RCC 7860 (cell line): ENCODE measurements around the gene HOXA1.
A peak's percentile ranks its signal among the peaks of the same experiment; 100 is the strongest.

Experiments
- DNase-seq: peaks from one replicate; pipeline ENCODE4 v3.0.0-alpha.2; 2015; ENCODE audit warnings: low spot score
- FAIRE-seq: peaks from 2 replicates; lab custom pipeline; 2012; peaks lifted over from hg19 to GRCh38; lab: Jason Lieb, UNC

HOXA1 gene

DNA sequence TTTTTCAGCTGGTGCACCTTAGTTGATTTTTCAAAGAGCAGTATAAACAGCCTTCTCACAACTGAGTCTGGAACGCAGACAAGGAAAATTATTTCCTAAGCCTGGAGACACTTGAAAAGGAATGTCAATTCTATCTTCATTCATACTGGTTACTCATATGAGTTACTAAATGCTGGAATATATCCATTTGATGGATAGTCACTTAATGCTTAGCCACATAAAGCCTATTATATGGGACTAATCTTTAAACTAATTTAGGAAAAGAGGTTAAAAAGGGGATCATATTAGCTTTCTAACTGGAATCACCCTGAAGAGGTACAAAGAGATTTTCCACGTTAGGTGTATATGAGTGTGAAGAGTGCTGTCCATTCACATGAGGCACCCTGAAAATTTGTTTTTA is 36.4 kb upstream of the HOXA1 start:
- peak; percentile 4 for DNase-seq
- peak; percentile 42 for FAIRE-seq

DNA sequence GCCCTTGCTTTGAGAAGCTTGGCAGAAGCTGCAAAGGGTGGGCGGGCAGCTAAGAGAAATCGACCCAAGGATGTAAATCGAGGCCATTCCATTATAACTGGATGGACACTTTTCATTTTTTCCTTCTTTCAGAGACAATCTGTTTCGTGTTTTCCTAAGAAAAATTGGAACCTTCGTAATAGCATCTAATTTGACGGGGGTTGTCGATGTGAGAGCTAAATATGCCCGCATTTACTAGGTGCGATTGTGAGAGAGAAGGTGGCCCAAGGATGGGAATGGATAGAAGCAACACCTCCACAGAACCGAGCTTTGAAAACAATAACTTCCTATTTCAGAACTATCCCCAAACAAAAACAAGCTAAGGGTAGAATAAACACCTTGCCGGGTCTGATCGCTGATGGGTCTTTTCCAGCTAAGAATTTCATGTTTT is 35.6 kb upstream of the HOXA1 start:
- DNase-seq, result no peak
- FAIRE-seq, result no peak

DNA sequence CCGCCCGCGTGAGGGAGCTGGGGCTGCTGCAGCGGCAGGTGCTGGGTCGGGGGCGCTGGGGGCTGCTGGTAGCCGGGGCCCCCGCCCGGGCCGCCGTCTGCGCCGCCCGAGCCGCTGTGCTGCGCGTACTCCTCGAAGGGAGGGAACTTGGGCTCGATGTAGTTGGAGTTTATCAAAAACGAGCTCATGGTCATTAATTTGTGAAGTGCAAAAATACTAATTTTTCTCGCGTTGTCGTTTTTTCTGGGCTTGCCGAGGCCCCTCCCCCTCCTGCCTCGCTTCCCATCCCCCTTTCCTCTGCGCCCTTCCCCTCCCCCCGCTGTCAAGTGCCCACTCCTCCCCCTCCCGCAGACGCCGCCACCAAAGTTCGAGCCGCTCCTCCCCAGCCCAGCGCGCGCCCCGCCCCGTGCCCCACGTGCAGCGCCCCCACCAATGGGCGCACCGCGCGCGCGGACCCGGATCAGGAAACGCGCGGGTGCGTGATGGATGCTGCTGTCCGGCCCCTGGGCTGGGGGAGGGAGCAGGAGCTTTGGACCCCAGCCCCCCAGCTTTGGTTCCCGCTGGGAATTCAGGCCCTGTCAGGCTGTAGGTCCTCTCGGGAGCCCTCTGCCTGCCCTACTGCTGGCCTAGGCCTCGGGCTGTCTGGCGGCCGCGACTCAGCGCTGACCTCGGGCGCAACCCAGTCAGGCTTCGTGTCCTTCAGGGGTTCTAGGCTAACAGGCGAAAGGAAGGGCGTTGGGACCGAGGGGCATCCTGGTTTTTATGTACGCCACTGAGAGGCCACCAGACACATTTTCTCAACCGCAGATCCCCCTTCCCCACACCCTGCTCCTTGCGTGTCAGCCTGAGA is 35.0 kb upstream of the HOXA1 start, which contains the start of gene HOXA4:
TSS of gene HOXA4 (minus strand) at position 218 of the 850 bp plus-strand sequence. CDS start at position 194, 24 bp downstream.
- DNase-seq (peak; percentile 82), FAIRE-seq (no peak)

DNA sequence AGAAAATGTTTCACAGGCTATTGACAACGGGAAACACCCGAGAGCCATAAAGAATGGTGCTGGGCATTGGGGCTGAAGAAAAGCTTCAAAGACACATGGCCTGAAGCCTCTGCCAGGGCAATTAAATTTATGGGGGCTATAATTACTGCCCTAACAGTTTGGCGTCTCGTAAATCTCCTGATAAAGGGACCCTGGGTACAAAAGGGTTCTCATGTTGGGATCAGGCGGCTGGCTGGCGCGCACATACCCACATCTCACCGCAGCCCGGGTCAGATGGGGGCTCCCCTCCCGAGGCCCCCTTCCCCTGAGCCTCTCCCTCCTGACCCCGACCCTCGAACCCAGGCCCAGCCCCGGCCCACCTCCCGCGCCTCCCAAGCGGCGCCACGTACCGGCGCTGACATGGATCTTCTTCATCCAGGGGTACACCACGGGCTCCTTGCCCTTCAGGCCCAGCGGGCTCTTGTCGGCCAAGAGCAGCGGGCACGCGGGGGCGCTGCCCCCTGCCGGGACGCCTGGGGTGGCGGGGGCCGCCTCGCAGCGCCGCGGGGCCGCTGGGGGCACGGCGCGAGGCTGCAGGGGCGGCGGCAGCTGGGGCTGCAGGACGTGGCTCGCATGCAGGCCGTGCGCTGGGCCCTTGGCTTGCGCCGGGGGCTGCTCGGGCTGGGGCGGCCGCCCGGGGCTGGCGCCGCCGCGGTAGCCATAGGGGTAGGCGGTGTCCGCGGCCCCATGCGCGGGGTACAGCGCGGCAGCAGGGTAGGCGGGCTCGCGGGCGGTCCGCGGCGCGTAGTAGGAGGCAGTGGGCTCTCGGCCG is 34.1 kb upstream of the HOXA1 start:
- DNase-seq, result peak; percentile 11
- no peak for FAIRE-seq

DNA sequence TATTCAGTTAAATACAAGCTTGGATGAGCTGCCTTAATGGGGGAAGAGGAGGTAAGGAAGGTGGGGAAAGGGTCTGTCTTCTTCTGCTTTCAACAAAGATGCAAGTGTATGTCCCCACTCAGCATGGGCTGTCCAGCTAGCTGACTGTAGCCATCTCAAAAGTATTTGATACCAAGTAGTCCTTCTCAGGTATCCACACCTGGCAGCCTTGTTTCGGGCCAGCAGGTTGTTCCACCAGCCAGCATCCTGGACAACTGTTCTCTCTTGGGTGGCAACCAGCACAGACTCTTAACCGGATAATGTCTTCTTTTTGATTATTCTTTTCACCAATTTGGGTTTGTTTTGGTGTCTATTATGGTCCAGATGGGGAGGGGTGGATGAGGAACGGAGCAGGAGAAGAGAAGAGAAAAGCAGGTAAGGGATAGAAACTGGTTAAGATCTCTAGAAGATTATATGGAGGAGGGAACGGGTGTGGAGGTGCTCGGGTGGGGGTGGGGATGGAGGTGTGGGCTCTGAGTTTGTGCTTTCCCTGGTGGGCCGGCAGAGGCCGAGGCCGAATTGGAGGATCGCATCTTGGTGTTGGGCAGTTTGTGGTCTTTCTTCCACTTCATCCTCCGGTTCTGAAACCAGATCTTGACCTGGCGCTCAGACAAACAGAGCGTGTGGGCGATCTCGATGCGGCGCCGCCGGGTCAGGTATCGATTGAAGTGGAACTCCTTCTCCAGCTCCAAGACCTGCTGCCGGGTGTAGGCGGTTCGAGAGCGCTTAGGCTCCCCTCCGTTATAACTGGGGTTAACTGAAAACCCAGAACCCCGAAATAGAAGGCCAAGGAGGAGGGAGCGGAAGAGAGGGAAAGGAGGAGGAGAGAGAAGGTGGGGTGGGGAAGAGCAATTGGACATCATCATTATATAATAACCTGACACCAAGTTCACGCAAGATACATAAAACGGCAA is 33.3 kb upstream of the HOXA1 start:
- no peak for FAIRE-seq
- peak; percentile 39 for DNase-seq

DNA sequence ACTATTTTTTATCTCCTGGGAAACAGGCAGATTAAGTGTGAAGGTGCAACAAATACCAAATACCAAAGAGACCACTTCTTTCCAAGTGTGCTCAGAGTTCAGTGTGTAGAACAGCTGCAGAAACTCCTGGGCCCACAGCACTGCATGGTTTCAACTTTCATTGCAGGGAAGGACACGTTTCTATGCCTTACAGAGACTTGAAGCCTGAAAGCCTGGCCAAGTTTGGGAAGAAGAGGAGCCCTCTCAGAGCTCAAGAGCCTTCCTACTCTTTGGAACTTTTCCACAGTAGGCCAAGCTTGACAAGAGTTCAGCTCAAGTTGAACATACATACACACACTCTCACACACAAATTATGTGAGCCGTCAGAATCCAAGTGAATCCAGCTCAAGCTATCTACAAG is 32.2 kb upstream of the HOXA1 start:
- peak; percentile 49 for FAIRE-seq
- DNase-seq, result no peak

DNA sequence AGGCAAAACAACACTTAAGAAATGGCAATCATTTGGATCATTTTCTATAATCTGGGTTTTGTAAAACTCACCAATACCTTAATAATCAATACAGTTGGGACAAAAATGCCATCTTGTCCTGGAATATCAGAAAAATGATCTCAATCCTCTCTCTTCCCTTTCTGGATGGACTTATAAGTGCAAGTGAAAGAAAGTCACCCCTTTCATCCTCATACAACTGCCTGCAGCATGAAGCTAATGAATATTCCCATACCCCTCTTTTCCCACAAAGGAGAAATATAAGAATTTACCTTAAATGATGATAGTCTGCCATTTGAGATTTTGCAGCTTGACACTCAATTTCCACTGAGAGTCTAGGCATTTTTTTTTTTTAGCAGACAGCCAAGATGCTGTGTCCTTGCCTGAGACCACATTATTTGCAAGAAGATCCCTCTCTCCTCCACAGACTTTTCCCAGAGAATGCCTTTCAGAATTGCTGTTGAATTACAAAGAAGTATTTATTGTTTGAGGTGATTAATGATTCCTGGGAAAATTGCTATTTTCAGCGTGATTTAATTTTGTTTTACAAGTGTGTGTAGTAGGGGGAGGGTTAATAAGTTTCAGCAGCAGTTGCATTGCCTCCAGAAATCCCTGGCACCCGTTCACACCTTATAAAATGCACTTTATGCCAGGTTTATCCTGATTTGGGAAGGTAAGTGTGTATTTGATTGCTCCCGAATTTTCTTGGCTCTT is 31.0 kb upstream of the HOXA1 start:
- no peak for DNase-seq
- no peak for FAIRE-seq

DNA sequence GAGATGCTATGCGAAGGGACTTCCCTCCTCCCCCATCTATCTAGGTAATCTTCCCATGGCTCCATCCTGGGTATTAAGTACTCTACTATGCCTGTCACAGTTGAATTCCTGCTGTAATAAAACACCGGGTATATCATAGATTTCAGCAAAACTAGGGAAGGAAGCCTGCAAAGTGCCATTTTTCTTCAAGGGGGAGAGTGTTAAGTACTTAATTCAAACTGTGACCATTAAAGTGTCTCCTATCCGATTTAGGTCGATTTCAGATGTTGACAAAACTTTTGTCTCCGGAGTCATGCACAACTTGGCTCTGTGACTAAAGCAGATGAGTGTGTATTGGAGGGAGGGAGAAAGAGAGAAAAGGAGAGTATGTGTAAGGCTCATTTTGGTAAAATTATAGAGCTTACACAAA is 30.2 kb upstream of the HOXA1 start:
- DNase-seq (peak; percentile 73), FAIRE-seq (peak; percentile 69)

DNA sequence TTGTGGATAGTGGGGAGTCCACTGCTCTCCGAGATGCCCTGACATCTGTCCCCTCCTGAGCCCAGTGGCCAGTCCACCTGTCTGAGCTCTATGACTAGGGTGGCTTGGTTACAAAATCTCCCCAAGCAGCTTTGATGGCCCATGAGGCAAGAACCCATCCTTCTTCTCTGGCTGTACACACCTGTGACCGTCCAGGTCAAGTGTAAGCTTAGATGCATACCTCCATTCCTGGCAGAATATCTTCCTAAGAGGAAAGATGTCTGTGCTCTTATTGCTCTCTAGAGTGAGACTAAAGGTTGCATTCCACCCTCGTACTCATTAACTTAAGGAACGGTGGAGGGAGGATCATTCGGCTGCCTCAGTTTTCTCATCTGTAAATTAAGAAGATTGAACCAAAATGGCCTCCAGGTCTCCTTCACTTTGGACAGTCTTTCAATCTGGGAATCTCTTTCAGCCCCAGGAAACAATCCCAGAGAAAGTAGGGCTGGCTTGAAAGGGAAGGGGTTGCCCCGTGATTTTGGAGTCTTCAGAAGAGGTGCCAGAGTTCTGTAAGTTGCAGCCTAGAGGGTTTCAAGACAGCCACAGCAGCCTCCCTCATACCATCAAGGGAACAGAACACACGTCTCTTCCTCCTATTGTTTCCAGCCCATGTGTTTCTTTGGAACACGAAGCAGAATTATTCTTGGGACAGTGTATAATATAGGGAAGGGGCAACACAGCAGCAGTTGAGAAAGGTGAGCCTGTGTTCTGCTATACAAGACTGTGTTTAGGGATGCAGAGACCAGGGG is 29.3 kb upstream of the HOXA1 start:
- FAIRE-seq, result no peak

DNA sequence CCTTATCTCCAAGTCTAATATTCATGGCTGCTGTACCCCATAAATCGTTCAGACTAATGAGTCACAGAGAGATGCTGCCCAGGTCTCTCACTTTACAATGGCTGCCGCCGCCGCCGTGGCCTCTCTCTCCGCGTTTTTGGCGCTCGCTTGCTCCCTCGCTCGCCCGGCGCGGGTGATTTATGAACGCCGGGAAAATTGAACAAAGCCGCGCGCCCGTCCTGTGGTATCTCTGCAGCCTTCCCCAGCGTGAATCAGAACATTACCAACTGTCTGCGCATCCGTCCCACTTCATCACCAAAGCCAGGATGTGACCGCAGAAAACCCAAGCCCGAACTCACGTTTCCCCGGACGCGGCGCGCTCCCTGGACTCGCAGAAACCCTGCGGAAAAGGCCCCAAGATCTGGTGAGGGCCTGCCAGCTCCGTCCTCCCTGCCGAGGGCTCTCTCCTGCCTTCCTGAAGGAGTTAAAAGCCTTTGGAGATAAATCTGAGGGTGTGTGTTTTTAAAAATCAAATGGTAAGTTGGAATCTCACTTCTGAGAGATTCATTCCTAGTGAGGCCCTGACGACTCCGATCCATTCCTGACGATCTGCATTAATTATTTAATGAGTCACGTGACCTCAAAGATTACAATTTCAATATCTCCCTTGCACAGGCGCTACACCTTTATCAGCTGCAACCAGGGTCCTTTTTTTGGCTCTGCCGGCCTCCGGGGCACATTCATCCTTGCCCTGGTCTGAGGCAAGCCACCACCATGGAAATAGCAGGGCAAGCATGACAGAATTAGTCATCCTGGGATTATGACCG is 28.5 kb upstream of the HOXA1 start:
- peak; percentile 89 for FAIRE-seq
- peak; percentile 95 for DNase-seq

More for the DNA sequence above, 29.3 kb upstream of the HOXA1 start:
- DNase-seq, result no peak

DNA sequence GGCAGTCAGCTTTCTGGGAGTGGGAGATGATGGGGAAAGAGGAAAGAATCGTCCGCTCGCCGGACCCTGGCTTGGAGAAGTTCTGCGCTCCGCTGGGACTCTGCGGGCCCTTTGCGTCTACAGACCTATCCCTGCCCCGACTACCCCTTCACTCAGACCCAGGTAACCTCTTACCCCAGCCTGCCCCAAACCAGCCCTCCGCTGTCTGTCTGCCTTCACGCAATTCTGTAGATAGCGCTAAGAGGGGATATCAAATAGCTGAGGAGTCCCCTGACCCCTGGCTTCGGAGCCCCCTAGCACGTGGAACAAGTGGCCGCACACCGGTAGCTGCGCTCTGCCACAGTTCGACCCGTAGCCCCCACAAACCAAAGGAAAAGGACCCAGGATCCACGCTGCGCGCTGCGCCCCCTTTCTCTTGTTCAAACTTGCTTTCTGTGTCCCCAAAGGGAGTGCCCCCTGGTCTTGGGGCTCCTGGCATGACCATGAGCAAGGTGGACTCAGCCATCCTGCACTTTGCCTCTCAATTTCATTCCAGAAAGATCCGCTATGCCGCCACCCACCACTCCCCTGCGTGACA is 27.8 kb upstream of the HOXA1 start:
- DNase-seq, result no peak

DNA sequence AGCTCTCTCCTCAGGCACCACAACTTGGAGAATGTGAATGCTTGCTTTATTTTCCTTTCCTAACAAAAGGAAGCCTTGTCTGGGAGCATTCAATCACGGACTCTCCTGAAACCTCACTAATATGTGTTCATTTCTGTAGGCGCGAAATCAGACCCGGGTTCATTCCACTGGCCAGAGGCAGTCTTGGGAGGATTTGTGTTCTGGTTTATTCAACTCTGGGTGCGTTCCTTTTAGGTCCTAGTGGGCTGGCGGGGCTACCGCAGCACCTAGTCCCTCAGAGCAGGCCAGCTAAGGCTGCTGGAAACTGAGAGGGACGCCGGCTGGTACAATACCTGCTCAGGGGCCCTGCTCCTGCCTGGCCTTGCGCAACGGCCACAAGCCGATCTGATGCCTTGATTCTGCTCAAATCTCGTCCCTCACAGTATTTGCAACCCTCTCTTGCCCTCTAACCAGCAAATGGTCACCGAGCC is 27.2 kb upstream of the HOXA1 start:
- DNase-seq (peak; percentile 37), FAIRE-seq (no peak)

More for the DNA sequence above, 27.8 kb upstream of the HOXA1 start:
- no peak for FAIRE-seq

DNA sequence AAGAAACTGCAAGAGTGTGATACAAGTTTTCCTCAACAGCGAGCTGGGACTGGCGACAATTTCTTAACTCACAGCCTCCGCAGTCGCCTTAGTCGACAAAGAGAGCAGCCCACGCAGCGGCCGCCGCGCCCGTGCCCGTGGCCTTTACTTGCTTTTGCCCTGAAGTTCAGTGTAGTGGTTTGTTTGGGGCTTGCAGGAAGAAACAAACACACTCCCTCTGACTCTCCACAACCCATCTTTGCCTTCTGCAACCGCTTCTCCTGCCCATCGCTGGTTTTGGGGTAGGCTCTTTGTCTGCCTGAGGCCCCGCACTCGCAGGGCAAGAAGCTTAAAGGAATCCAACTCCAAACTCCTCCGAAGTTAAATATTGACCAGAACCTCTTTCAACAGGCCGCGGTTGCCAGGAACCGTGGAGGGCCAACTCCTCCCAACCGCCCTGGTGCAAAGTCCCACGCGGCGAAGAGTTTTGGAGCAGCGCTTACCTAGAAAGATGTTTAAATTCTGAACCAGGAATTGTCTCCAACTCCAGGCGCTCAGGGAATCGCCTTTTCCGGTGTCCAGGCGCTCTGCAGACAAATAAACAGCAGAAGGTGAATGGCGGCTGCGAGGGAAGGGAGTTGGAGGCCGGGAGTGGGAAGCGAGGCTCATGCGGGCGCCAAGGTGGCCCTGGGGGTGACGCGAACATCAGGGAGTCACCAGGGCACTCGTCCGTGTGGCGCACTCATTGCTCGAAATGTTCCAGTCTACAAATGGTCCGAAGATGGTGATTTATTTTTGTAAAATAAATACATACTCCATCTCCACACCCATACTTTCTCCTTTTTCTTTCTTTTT is 26.5 kb upstream of the HOXA1 start:
- peak; percentile 80 for DNase-seq
- peak; percentile 88 for FAIRE-seq

DNA sequence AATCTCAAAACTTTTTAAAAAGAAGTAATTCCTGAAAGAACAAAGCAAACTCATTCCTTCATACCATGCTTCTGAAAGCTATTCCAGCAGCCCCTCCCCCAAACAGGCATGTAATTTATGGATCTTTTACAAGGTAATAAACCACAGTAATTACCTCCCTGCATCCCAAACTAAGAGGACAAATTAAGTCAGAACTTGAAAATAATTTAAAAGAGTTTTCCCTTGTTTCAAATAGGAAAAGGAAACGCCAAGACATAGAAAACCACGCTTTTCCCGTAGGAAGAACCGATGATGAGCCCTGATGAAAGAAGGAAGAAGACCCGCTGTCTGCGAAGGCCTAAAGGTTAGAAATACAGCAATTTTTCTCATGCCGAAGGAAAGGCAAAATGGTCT is 25.9 kb upstream of the HOXA1 start:
- no peak for DNase-seq
- peak; percentile 70 for FAIRE-seq

DNA sequence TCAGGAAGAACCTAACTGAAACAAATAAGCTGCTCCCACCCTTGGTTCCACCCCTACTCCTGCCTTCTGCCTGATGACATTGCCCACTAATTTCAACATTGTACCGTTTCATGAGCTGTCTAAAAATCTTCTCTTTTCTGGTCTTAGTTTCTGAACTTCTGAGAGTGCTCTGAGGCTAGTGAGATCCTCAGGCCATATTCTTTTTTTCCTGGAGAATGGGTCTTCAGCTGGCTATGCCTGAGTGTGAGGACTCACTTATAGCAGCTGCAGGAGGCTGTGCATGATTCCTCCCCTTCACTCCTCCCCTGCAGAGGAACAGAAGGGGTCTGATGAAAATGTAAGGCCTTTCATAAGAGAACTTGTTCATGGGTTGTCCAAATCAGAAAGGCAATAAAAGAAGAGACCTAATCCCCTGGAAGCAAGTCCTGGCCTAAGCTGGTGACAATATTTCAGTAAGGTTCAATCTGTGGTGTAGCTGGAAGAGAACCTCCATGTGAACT is 23.7 kb upstream of the HOXA1 start:
- DNase-seq, result no peak
- FAIRE-seq, result peak; percentile 48

DNA sequence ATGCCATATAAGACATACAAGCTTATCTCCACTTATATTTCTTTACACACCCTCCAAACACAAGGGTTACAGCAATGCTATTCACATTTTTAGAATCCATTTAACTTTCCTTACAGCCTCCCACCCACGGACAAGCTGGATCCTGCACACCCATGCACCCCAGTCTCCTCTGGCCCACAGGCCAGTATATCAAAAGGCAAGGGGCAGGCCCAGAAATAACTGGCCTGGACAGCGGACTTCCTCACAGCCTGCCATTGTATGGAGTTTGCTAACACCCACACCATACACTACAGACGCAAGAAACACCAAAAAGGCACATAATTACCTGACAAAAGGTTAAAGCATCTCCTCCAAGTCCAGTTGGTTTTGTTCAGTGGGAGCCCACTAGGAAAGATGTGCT is 22.8 kb upstream of the HOXA1 start:
- DNase-seq (no peak), FAIRE-seq (no peak)
